C1 segment of cervical spinal cord (tissue), 14 donors: ENCODE results near the gene MYO3B.
"Not testable (repeated sequence)": the region's sequence is repeated elsewhere in the genome, so short reads cannot be mapped to it uniquely, and the experiment has no call there.

Experiments used
- DNase-seq, 14 donors: peaks; one replicate each; lab custom pipeline; 2025; lab: John Stamatoyannopoulos, UW

MYO3B gene

DNA sequence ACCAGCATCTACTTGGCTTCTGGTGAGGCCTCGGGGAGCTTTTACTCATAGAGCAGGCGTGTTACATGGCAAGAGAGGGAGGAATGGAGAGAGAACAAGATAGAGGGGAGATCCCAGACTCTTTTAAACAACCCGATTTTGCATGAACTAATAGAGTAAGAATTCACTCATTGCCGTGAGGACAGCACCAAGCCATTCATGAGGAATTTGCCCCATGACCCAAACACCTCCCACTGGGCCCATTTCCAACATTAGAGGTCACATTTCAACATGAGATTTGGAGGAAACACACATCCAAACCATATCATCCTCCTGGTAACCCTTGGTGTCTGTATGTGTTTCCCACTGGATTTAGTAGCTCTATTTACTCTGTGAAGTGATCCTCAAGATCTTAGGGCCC, 287.3 kb downstream of the MYO3B start:
- no peak for DNase-seq

GRCh38 chr2:170466632-170467031, 288.7 kb downstream of the MYO3B start:
- DNase-seq: no peak

- DNase-seq: no peak
These were observed 289.8 kb downstream of the MYO3B start for GRCh38 chr2:170467568-170468422.

- no peak for DNase-seq
These were observed 290.6 kb downstream of the MYO3B start for GRCh38 chr2:170468557-170468956.

- not testable (repeated sequence) for DNase-seq
These were observed 294.6 kb downstream of the MYO3B start for GRCh38 chr2:170472498-170472897.

DNA sequence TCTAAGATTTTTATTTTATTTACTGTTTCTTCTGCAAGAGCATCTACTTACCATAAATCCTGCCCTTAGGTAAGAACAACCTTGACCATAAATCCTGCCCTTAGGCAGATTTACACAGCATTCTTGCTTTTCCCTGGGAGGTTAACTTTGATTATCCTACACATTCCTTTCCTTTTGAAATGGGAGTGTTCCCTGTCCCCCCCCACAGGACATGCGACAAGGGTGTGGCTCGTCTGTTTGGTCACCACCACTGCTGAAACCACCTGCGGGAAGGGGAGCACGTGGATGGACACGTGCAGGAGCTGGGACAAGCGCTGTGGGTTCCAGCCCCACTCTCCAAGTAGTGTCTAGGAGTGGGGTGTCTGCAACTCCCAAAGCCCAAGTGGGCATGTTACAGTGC, 297.9 kb downstream of the MYO3B start:
- DNase-seq: no peak

DNA sequence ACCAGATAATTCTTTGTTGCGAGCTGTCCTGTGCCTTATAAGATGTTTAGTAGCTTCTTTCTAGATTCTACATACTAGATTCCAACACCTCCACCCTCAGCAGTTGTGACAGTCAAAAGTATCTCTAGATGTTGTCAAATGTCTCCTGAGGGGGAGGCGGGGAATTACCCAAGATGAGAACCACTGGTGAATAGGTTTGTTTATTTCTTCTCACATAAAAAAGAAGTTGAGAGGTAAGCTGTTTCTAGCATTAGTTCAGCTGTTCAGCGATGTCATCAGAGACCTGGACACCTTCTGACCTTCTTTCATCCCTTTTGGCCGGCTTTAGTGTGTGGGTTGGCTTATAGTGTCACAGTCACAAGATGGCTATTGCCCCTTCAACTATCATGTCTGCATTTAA, 299.7 kb downstream of the MYO3B start:
- no peak for DNase-seq

GRCh38 chr2:170481201-170481600, 303.3 kb downstream of the MYO3B start:
- no peak for DNase-seq

GRCh38 chr2:170484552-170484951, 306.6 kb downstream of the MYO3B start:
- no peak for DNase-seq

GRCh38 chr2:170485254-170486026, 307.5 kb downstream of the MYO3B start:
- DNase-seq: no peak

GRCh38 chr2:170486730-170487129, 308.8 kb downstream of the MYO3B start:
- peak in 1 of 14 donors; percentile 18 for DNase-seq

GRCh38 chr2:170488807-170489206, 310.9 kb downstream of the MYO3B start:
- no peak for DNase-seq

DNA sequence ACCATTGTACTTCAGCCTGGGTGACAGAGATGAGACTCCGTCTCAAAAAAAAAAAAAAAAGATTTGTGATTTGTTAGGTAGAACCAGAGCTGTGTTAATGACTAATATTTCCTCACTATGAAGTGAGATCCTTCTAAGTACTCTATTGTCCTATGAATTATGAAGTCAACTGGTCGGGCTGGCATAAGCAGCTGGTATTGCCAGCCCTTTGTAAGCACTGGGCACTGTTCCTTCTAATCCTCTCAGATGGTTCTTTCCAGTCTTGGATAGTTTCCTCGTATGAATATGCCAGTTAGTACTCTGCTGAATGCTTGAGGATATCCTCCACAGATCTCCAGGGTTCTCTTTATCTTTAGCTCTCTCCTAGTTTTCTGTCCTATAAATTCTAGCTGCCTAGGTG, 314.1 kb downstream of the MYO3B start:
- no peak for DNase-seq

DNA sequence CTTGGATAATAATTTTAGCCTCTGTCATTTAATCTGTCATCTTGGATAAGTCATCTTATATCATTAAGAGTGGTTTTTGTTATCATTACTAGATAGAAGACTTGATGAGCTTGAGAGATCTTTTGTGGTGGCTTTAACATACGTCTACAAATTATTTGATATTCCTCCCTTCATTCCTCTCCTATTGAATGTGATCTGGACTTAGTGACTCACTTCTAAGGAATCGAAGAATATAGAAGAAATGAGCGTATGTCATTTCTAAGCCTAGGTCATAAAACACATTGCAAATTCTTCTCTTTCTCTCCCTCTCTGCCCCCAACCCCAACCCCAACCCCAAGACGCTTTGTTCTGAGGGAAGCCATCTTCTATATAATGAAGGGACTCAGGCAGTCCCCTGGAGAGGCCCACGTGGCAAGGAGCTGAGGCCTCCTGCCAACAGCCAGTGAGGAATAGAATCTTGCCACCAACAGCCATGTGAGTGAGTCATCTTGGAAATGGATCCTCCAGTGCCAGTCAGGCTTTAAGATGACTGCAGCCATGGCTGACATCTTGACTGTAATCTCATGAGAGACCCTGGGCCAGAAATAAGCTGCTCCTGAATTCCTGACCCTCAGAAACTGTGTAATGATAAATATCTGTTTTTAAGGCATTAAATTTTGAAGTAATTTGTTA, 315.6 kb downstream of the MYO3B start:
- no peak for DNase-seq

DNA sequence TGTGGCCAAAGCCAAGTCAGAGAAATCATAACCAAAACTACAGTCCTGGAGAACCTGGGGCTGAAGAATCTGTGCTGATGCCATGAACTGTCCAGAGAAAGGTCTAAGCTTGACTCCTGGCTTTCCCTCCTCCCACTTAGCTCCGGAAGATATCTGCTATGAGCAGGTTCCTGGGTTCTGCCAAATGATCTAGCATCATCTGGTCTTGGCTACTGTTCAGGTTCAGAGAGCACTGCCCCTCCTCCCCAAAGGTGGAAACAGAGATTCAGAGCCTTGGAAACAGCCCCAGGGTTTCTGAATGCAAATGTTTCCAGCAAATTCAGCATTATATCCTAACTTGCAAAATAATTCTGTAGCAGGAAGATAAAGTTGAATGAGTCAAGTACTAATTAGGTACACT, 317.9 kb downstream of the MYO3B start:
- DNase-seq: no peak

- DNase-seq: no peak
These were observed 320.7 kb downstream of the MYO3B start for GRCh38 chr2:170498619-170499018.

DNA sequence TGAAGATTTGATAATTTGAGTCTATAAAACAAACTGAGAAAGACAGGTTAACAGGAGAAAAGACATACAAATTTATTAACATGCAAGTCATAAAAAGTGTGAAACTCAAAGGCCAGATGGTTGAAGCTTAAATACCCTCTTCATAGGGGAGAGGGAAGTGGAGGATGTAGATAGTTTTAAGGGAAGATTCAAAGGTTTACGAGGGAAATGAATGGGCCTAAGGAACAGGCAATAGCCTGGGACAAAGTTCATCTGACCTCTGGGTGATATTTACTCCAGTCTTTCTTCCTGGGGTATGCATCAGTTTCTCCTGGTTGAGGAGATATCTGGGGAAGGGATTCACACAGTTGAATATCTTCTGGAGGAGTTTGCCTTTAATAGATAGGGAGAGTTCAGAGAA, 322.2 kb downstream of the MYO3B start:
- DNase-seq: no peak

- DNase-seq: peak in 5 of 14 donors; percentile 10 to 25 (median 18)
These were observed 322.8 kb downstream of the MYO3B start for GRCh38 chr2:170500770-170501169.

DNA sequence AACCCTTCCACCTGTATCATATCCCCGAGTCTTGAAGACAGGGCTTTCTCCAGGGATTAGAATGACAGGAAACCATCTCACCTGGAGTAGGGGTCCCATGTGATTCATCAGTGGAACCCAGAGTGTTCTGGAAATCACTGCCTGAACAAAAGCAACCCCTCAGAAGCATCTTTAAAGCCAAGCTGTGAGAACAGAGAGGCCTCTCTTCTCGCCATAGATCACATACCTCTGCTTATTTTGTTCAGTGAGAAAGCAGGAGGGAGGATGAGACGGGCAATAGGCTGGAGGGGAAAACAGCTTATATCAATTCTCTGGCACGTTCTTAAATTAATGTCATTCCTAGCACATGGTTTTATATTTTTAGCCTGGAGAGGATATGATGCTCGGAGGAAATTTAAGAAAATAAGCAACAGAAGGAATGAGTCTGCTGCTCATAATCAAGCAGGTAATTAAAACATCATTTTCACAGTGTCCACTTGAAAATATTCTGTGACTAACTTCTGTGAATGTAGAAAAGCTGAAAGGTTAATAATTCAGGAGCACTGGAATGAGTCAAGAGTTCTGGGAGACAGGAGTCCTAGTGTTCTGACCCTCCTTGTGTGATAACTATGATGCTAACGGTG, 323.6 kb downstream of the MYO3B start:
- DNase-seq: no peak

- peak in 2 of 14 donors; percentile 8 to 18 for DNase-seq
These were observed 324.6 kb downstream of the MYO3B start for GRCh38 chr2:170502361-170503130.

- no peak for DNase-seq
These were observed 325.6 kb downstream of the MYO3B start for GRCh38 chr2:170503563-170503962.
